GM21515 (cell line): ENCODE results near the gene GORASP2.
A peak's percentile ranks its signal among the peaks of the same experiment; 100 is the strongest.
"Not testable (repeated sequence)": the region's sequence is repeated elsewhere in the genome, so short reads cannot be mapped to it uniquely, and the experiment has no call there.

ENCODE experiments used
- ATAC-seq: cut with Tn5 transposase; IDR thresholded peaks from one replicate; pipeline ENCODE4 v1.9.1; 2021; ENCODE audit not compliant: unreplicated experiment

The GORASP2 gene

DNA sequence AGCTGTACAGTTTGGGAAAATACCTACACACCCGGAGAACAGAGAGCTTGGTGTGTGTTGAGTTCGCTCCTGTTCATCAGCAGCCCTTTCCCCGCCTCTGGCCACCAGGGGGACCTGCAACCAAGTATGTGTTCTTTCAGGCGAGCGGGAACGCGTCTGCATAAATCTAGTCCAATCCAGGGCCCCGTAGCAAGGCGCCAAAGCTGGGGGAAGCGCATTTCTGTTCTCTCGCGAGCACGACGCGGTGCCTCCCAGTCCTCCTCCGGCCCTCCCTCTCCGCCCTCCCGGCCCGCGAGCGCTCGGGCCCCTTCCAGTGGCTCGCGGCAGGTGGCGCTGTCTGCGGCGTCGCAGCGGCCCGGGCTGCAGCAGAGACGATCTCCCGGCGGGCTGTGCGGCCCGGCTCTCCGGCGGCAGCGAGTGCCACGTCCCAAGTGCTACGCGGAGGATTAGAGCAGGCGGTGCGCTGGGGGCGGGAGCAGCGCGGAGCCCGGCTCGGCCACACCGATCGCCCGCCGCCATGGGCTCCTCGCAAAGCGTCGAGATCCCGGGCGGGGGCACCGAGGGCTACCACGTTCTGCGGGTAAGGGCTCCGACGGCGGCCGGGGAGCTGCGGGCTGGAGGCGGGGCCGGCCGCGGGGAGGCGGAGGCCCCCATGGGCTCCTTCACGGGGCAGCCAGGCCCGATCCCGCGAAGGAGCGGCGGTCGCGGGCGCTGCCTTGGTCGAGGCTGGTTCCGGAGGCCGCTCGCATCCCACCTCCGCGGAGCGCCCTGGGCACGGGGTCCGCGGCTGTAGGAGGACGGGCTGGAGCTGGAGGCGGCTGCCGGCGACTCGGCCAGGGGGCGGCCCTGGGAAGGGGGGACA lies at the start of gene GORASP2:
TSS of gene GORASP2 (plus strand) at position 430 of the 862 bp plus-strand sequence. CDS start at position 518, 88 bp downstream.
- ATAC-seq, result peak; percentile 89

- ATAC-seq, result no peak
Observed at GRCh38 chr2:170881840-170882239, 47.2 kb upstream of the GORASP2 start.

- no peak for ATAC-seq
Observed at GRCh38 chr2:170882758-170883157, 46.3 kb upstream of the GORASP2 start.

GRCh38 chr2:170883683-170884082 lies 45.4 kb upstream of the GORASP2 start:
- ATAC-seq, result no peak

GRCh38 chr2:170885130-170885791 lies 43.8 kb upstream of the GORASP2 start:
- no peak for ATAC-seq

GRCh38 chr2:170886386-170886785 lies 42.7 kb upstream of the GORASP2 start:
- ATAC-seq, result no peak

DNA sequence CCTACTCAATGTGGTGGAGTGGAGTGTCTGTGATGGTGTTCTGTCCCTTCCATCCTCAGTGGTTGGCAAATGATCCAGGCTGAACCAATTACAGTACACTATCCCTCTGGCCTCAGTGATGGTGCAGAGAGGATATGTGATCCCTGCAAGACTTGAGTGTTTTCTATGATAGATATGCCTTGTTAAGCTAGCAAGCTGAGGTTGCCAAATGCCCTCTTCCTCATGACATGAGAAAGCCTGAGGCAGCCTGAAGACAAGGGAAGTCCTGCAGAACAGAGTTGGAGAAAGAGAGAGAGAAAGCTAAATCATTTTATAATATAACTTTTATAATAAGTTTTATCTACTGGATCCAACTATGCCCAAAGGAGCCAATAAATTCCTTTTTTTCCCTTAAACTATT lies 41.6 kb upstream of the GORASP2 start:
- no peak for ATAC-seq

- ATAC-seq, result no peak
Observed at GRCh38 chr2:170887896-170888295, 41.2 kb upstream of the GORASP2 start.

DNA sequence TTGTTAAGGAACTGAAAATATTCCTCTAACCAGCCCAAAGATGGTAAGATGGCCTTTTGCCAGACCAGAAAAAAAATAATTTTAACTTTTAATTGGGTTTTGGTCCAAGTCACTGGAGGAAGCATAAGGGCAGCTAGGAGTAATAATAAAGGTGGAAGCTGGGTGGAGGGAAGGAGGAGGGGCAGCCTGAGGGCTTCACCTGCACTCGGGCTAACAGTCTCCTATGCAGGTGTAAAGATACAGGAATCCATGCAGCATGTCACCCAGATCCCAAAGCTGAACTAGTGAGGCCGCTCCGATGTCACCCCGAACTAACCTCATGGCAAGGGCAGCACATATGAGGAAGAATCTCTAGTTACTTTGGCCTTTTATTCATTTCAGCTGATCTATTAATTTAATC lies 37.2 kb upstream of the GORASP2 start:
- no peak for ATAC-seq

GRCh38 chr2:170892391-170892951 lies 36.6 kb upstream of the GORASP2 start:
- no peak for ATAC-seq

DNA sequence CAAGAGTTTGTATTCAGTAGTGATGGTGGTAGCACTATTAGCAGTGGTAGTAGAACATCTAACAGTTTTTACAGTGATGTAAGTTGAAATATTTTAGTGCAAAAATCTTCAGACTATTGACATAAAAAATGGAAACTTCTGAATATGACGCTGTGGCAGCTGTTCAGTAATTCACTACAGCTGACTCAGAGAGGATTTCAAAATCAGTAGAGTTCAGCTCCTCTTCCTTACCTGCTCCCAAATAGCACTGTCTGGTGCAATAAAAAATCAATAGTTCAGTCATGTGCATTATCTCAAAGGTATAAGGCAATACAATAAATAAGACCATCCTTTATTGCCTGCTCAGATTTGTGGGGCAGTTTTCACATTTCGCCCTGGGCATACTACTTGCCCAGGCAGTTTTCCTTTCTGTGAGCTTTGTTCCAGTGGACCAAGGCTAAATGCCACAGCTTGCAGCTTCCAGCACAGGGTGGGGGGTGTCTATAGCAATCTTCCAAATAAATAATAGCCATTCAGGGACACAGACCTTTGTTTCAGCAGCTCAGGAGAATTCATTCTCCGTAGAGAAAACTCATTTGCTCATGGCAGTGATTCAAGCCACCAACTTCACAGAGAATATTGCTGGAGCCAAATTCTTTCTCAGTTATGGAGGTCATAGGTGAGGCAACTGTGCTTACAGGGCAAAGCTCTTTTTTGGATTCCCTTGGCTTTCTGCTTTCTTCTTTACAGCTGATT lies 33.9 kb upstream of the GORASP2 start:
- no peak for ATAC-seq

GRCh38 chr2:170896622-170897021 lies 32.4 kb upstream of the GORASP2 start:
- no peak for ATAC-seq

- no peak for ATAC-seq
Observed at GRCh38 chr2:170897108-170897507, 31.9 kb upstream of the GORASP2 start.

DNA sequence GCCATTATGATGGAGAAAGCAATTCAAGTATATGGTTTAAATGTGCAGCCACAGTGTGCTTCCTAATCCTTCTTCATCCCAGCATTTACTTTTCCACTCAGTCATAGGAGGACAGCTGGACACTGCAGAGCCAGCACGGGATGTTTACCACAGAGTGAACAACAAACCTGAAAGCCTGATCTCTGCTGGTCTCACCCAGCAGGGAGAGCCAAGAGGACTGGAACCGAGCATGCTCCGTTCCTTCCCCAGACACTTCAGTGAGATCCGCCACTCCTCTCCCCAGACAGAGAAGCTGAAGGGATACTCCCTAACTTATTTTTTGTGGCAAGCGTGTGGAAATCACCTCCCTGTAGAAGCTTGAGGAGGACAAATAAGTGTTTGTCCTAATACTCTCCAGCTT lies 23.2 kb upstream of the GORASP2 start:
- no peak for ATAC-seq

DNA sequence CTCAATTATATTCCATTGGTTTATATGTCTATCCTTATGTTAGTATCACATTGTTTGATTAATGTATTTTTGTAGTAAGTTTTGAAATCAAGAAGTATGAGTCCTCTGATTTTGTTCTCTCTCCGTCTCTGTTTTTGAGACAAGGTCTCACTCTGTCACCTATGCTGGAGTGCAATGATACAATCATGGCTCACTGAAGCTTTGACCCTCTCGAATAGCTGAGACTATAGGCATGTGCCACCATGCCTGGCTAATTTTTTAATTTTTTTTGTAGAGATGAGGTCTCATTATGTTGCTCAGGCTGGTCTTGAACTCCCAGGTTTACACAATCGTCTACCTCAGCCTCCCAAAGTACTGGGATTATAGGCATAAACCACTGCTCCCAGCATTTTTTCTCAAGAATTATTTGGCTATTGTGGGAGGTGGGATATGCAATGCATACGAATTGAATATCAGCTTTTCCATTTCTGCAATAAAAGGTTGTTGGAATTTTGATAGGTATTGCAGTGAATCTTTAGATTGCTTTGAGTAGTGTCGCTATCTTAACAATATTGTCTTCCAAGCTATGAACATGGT lies 17.7 kb upstream of the GORASP2 start:
- ATAC-seq, result no peak

- ATAC-seq, result not testable (repeated sequence)
Observed at GRCh38 chr2:170914994-170915666, 13.9 kb upstream of the GORASP2 start.

- no peak for ATAC-seq
Observed at GRCh38 chr2:170917219-170917913, 11.7 kb upstream of the GORASP2 start.

DNA sequence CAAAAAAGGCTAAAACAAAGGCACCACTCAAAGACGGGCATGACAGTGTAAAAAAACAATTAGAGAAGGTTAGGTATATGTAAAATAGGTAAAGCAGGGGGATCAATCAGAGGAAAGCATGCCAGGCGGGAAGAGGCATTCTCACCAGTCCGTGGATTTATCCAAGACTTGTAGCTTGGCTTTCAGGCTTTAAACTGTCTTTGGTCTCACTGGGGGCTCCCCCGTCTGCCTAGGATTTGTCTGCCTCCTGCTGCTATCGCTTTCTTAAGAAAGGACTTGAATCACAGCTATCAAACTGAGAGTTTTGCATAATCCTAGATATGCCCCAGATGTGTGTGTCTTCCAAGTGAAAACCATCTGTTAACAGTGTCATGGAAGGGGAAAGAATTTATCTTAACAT lies 11.1 kb upstream of the GORASP2 start:
- ATAC-seq, result no peak

DNA sequence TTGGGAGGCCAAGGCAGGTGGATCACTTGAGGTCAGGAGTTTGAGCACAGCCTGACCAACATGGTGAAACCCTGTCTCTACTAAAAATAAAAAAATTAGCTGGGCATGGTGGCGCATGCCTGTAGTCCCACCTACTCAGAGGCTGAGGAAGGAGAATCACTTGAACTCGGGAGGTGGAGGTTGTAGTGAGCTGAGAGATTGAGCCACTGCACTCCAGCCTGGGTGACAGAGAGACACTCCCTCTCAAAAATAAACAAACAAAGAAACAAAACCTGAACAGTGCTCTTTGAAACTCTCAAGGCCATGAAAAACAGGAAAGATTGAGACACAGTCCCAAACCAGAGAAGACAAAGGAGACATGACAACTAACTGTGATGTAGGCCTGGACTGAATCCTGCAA lies 7.2 kb upstream of the GORASP2 start:
- ATAC-seq, result not testable (repeated sequence)
